IMR-90 (cell line): ENCODE results near the gene SLC35B2. TPM values are rescaled to one million over a fixed set of nuclear protein-coding genes. Genes with fewer than 3 reads are reported as not detected.
A peak's percentile ranks its signal among the peaks of the same experiment; 100 is the strongest.

Source experiments
- ATAC-seq: fragments of 200-7000 bp; cut with Tn5 transposase; 2 replicates; pipeline ENCODE4 v1.9.1; 2020; ENCODE audit warnings: low read depth, mild to moderate bottlenecking, moderate library complexity
- BruUV-seq: library from RNA; stranded (reverse); fragments of 400-500 nt; replicated peaks from 2 replicates; lab custom pipeline; 2021; lab: Mats Ljungman, UMichigan
- CTCF ChIA-PET: fragments of 300-600 bp; formaldehyde crosslinking; extraction: SDS; loops from one replicate; lab custom pipeline; 2021; ENCODE audit warnings: antibody characterized with exemption; lab: Yijun Ruan, JAX
- POLR2A ChIA-PET: fragments of 300-600 bp; sonication (Branson Sonifier 250); formaldehyde crosslinking; loops from one replicate; lab custom pipeline; 2022; ENCODE audit warnings: antibody characterized with exemption; ENCODE audit not compliant: unreplicated experiment; lab: Charles Lee
- DNase-seq: peaks from one replicate; pipeline ENCODE4 v3.0.0; 2013
- H2AFZ ChIP-seq: replicated peaks from 2 replicates; pipeline ENCODE3; 2013; ENCODE audit warnings: low read length, mild to moderate bottlenecking; ENCODE audit not compliant: poor library complexity
- H2AK5ac ChIP-seq: 2 replicates; pipeline ENCODE4 v1.6.1; 2013; ENCODE audit warnings: low read depth, low read length, inconsistent platforms
- H2AK9ac ChIP-seq: replicated peaks from 2 replicates; pipeline ENCODE3; 2013; ENCODE audit warnings: mild to moderate bottlenecking, low read depth, low read length, moderate library complexity; ENCODE audit not compliant: poor library complexity
- H2BK120ac ChIP-seq: 2 replicates; pipeline ENCODE4 v1.6.1; 2013; ENCODE audit warnings: low read depth, low read length, inconsistent platforms
- H2BK15ac ChIP-seq: 3 replicates; pipeline ENCODE4 v1.6.1; 2013; ENCODE audit warnings: low read depth, low read length, inconsistent platforms
- H2BK20ac ChIP-seq: 2 replicates; pipeline ENCODE4 v1.6.1; 2013; ENCODE audit warnings: low read depth, mild to moderate bottlenecking, inconsistent platforms, low read length, moderate library complexity
- H2BK5ac ChIP-seq: 2 replicates; pipeline ENCODE4 v1.6.1; 2013; ENCODE audit warnings: mild to moderate bottlenecking, low read depth, low read length, inconsistent platforms; ENCODE audit not compliant: poor library complexity, severe bottlenecking
- H3K14ac ChIP-seq: replicated peaks from 2 replicates; pipeline ENCODE4 v1.6.1; 2013; ENCODE audit warnings: low read depth, low read length, inconsistent platforms
- H3K18ac ChIP-seq: 2 replicates; pipeline ENCODE4 v1.6.1; 2013; ENCODE audit warnings: low read depth, low read length, control low read depth
- H3K23ac ChIP-seq: 2 replicates; pipeline ENCODE4 v1.6.1; 2013; ENCODE audit warnings: low read depth, low read length, inconsistent platforms
- H3K27ac ChIP-seq: 2 replicates; pipeline ENCODE4 v1.5.1; 2013; ENCODE audit warnings: mild to moderate bottlenecking, control low read depth, low read length; ENCODE audit not compliant: insufficient read depth
- H3K27me3 ChIP-seq: 2 replicates; pipeline ENCODE4 v1.6.1; 2013; ENCODE audit warnings: low read length; ENCODE audit not compliant: control insufficient read depth, insufficient read depth
- H3K36me3 ChIP-seq: 2 replicates; pipeline ENCODE4 v1.6.1; 2013; ENCODE audit warnings: low read length, mixed read lengths; ENCODE audit not compliant: control insufficient read depth, insufficient read depth
- H3K4ac ChIP-seq: 2 replicates; pipeline ENCODE4 v1.6.1; 2013; ENCODE audit warnings: low read depth, low read length, inconsistent platforms
- H3K4me1 ChIP-seq: 2 replicates; pipeline ENCODE4 v1.6.1; 2013; ENCODE audit warnings: low read length, mixed read lengths; ENCODE audit not compliant: control insufficient read depth, insufficient read depth
- H3K4me2 ChIP-seq: 2 replicates; pipeline ENCODE4 v1.6.1; 2013; ENCODE audit warnings: low read depth, mild to moderate bottlenecking, control low read depth, low read length, moderate library complexity
- H3K4me3 ChIP-seq: 2 replicates; pipeline ENCODE4 v1.5.1; 2013; ENCODE audit warnings: low read depth, mild to moderate bottlenecking, control low read depth, low read length, moderate library complexity; ENCODE audit not compliant: insufficient read depth
- H3K56ac ChIP-seq: 2 replicates; pipeline ENCODE4 v1.6.1; 2013; ENCODE audit warnings: low read length, inconsistent platforms; ENCODE audit not compliant: insufficient read depth; ENCODE audit errors: extremely low read depth
- H3K79me1 ChIP-seq, 2 experiments: 2 replicates each; pipeline ENCODE4 v1.6.1; 2013; ENCODE audit warnings: low read length in 2 of 2, inconsistent platforms in 1 of 2, low read depth in 1 of 2
- H3K9ac ChIP-seq: 2 replicates; pipeline ENCODE4 v1.6.1; 2013; ENCODE audit warnings: low read depth, low read length, control low read depth
- H3K9me1 ChIP-seq: 2 replicates; pipeline ENCODE4 v1.6.1; 2013; ENCODE audit warnings: low read length, inconsistent platforms; ENCODE audit not compliant: insufficient read depth
- H3K9me3 ChIP-seq: 2 replicates; pipeline ENCODE4 v1.6.1; 2013; ENCODE audit warnings: low read length; ENCODE audit not compliant: control insufficient read depth, insufficient read depth
- H4K20me1 ChIP-seq: 2 replicates; pipeline ENCODE4 v1.6.1; 2013; ENCODE audit warnings: low read length, inconsistent platforms; ENCODE audit not compliant: insufficient read depth
- H4K5ac ChIP-seq: 2 replicates; pipeline ENCODE4 v1.6.1; 2013; ENCODE audit warnings: mild to moderate bottlenecking, low read depth, low read length, control low read depth
- H4K8ac ChIP-seq, 2 experiments: 2 replicates each; pipeline ENCODE4 v1.6.1; 2013; ENCODE audit warnings: low read depth in 2 of 2, low read length in 2 of 2, control low read depth in 1 of 2, inconsistent platforms in 1 of 2
- H4K91ac ChIP-seq: 2 replicates; pipeline ENCODE4 v1.6.1; 2013; ENCODE audit warnings: low read depth, low read length, inconsistent platforms; ENCODE audit not compliant: insufficient read depth
- BHLHE40 ChIP-seq: fragments of 150-350 bp; IDR thresholded peaks from 2 replicates; pipeline ENCODE4 v1.6.1; 2016; ENCODE audit warnings: mild to moderate bottlenecking, low read depth, low read length
- CEBPB ChIP-seq: IDR thresholded peaks from 2 replicates; pipeline ENCODE4 v1.6.1; 2012; ENCODE audit warnings: low read depth, low read length, improper control_type of control experiment
- CHD1 ChIP-seq: IDR thresholded peaks from 2 replicates; pipeline ENCODE4 v1.6.1; 2012; ENCODE audit warnings: low read depth, low read length, improper control_type of control experiment
- FOS ChIP-seq: fragments of 150-350 bp; IDR thresholded peaks from 2 replicates; pipeline ENCODE4 v1.6.1; 2016; ENCODE audit warnings: low read depth, low read length
- MAFK ChIP-seq: IDR thresholded peaks from 2 replicates; pipeline ENCODE4 v1.6.1; 2012; ENCODE audit warnings: low read depth, low read length, improper control_type of control experiment
- MAZ ChIP-seq: IDR thresholded peaks from 2 replicates; pipeline ENCODE4 v1.6.1; 2012; ENCODE audit warnings: low read depth, mild to moderate bottlenecking, low read length, improper control_type of control experiment, moderate library complexity, borderline replicate concordance
- MXI1 ChIP-seq: IDR thresholded peaks from 2 replicates; pipeline ENCODE4 v1.6.1; 2012; ENCODE audit warnings: low read depth, mild to moderate bottlenecking, low read length, moderate library complexity, borderline replicate concordance
- NFE2L2 ChIP-seq: fragments of 150-350 bp; IDR thresholded peaks from 2 replicates; pipeline ENCODE4 v1.6.1; 2016; ENCODE audit warnings: low read depth, mild to moderate bottlenecking, low read length
- POLR2A ChIP-seq: IDR thresholded peaks from 2 replicates; pipeline ENCODE4 v1.6.1; 2012; ENCODE audit warnings: mild to moderate bottlenecking, low read depth, low read length
- RAD21 ChIP-seq: IDR thresholded peaks from 2 replicates; pipeline ENCODE4 v1.6.1; 2012; ENCODE audit warnings: low read length, improper control_type of control experiment
- RCOR1 ChIP-seq: IDR thresholded peaks from 2 replicates; pipeline ENCODE4 v1.6.1; 2012; ENCODE audit warnings: mild to moderate bottlenecking, low read length, improper control_type of control experiment; ENCODE audit not compliant: insufficient replicate concordance
- RFX5 ChIP-seq: IDR thresholded peaks from 2 replicates; pipeline ENCODE4 v1.8.0; 2012; ENCODE audit warnings: low read depth, mild to moderate bottlenecking, low read length, moderate library complexity
- SMC3 ChIP-seq: fragments of 150-350 bp; IDR thresholded peaks from 2 replicates; pipeline ENCODE4 v1.6.1; 2016; ENCODE audit warnings: low read depth, mild to moderate bottlenecking, antibody characterized with exemption, low read length, moderate library complexity
- WGBS, 2 experiments: methylation state at CpG; one replicate each; pipeline versions ENCODE4 v1.1.5 to v1.1.7; 2013; ENCODE audit warnings: missing lambda C conversion rate in 2 of 2; ENCODE audit not compliant: insufficient read length in 1 of 2; ENCODE audit errors: extremely low coverage in 2 of 2; 5-methylcytosine and 5-hydroxymethylcytosine counted together
- dilution Hi-C: fragments of 300-500 bp; cut with HindIII; formaldehyde crosslinking; loops from one replicate; pipeline ENCODE4 v1.14.3; 2018; ENCODE audit warnings: low sequenced_read_pairs; ENCODE audit not compliant: unreplicated experiment
- in situ Hi-C: fragments of 300-500 bp; cut with MboI; formaldehyde crosslinking; loops from 3 replicates; pipeline ENCODE4 v1.14.3; 2019; ENCODE audit warnings: low sequenced_read_pairs, inconsistent platforms, mixed read lengths
- intact Hi-C: fragments of 100-400 bp; cut with micrococcal nuclease; formaldehyde crosslinking; loops from 2 replicates; pipeline ENCODE4 v1.10.0; 2022
- polyA plus RNA-seq, 3 experiments: library from polyadenylated mRNA; depleted of rRNA; stranded (reverse); fragments of >200 nt; gene quantifications; 2 replicates each; pipeline ENCODE4 v1.2.3, GENCODE V29; 2012; ENCODE audit warnings: low replicate concordance in 1 of 3
- total RNA-seq: library from RNA; depleted of rRNA; stranded (reverse); fragments of >200 nt; gene quantifications from 2 replicates; pipeline ENCODE4 v1.2.3, GENCODE V29; 2012
- TF ChIP-seq, protein P1 (sequence below): fragments of 150-350 bp; IDR thresholded peaks from 2 replicates; pipeline ENCODE4 v1.6.1; 2017; ENCODE audit warnings: mild to moderate bottlenecking, antibody characterized with exemption, low read length, low read depth
- TF ChIP-seq, protein P2 (sequence below): conservative IDR thresholded peaks from 2 replicates; pipeline ENCODE4 v1.5.1; 2012; ENCODE audit warnings: mild to moderate bottlenecking, low read depth, low read length, improper control_type of control experiment
- TF ChIP-seq, protein P3 (sequence below): fragments of 150-350 bp; IDR thresholded peaks from 2 replicates; pipeline ENCODE4 v1.6.1; 2016; ENCODE audit warnings: low read depth, mild to moderate bottlenecking, low read length, moderate library complexity, borderline replicate concordance

The SLC35B2 gene
- total and polyA plus RNA-seq, 2 of the 4 experiments (the other 2 are of a cell fraction): 51.4 to 89.9 TPM

DNA sequence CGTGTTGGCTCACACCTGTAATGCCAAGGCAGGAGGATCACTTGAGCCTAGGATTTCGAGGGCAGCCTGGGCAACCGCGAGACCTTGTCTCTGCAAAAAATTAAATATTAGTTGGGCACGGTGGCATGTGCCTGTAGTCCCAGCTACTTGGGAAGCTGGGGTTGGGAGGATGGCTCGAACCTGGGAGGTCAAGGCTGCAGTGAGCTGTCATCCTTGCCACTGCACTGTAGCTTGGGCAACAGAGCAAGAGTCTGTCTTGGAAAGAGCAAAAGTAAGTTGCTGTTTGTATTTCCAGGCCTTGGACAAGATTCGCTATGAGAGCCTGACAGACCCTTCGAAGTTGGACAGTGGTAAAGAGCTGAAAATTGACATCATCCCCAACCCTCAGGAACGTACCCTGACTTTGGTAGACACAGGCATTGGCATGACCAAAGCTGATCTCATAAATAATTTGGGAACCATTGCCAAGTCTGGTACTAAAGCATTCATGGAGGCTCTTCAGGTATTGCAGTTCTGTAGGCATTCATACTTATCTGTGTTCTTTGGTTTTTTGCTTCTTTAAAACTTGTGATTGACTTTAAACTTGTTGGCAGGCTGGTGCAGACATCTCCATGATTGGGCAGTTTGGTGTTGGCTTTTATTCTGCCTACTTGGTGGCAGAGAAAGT is 8.1 kb downstream of the SLC35B2 start:
- Histone ChIP-seq H3K4me2 (no peak overlapping the region; the same call in 1 of the 2 replicates), H3K4me1 (peaks cover 5% of the 10 kb centered on the region), H2AK5ac (no peak overlapping the region), H3K4me3 (no peak overlapping the region), H4K20me1 (peaks cover 73% of the 10 kb centered on the region), H2BK5ac (no peak overlapping the region), H3K9ac (peak overlapping the region; percentile 9; the same call in 1 of the 2 replicates), H3K14ac (no peak overlapping the region), H2BK15ac (no peak overlapping the region), H3K18ac (no peak overlapping the region), H4K91ac (no peak overlapping the region), H2BK120ac (no peak overlapping the region), H3K4ac (no peak overlapping the region), H4K8ac (no peak overlapping the region), H3K79me1 (peaks cover 23 to 71% of the 10 kb centered on the region in 2 experiments), H2BK20ac (no peak overlapping the region), H3K56ac (no peak overlapping the region), H2AK9ac (no peak overlapping the region), H3K27me3 (no peaks in the 10 kb centered on the region), H3K23ac (peak overlapping the region; percentile 75), H3K9me3 (no peaks in the 10 kb centered on the region), H4K5ac (no peak overlapping the region), H3K9me1 (peaks cover 18% of the 10 kb centered on the region), H2AFZ (no peak overlapping the region), H3K36me3 (peaks cover 44% of the 10 kb centered on the region), H3K27ac (no peak overlapping the region)
- intact Hi-C loops: no loop called here
- ChIA-PET CTCF (no interaction called here), POLR2A (interaction anchor here (0.5 kb wide), 1 partner anchor 612 kb away, joined by 3 read pairs; no protein-coding TSS in a partner anchor)
- no peak for DNase-seq
- in situ Hi-C loops: no loop called here
- TF ChIP-seq NFE2L2 (no peak), RAD21 (no peak), RFX5 (no peak), SMC3 (no peak), MXI1 (no peak), BHLHE40 (no peak), POLR2A (no peak), FOS (no peak), CEBPB (no peak), MAFK (no peak), MAZ (no peak), CHD1 (no peak), RCOR1 (no peak)
- TF ChIP-seq, protein P1, sequence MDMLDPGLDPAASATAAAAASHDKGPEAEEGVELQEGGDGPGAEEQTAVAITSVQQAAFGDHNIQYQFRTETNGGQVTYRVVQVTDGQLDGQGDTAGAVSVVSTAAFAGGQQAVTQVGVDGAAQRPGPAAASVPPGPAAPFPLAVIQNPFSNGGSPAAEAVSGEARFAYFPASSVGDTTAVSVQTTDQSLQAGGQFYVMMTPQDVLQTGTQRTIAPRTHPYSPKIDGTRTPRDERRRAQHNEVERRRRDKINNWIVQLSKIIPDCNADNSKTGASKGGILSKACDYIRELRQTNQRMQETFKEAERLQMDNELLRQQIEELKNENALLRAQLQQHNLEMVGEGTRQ: no peak
- TF ChIP-seq, protein P2, sequence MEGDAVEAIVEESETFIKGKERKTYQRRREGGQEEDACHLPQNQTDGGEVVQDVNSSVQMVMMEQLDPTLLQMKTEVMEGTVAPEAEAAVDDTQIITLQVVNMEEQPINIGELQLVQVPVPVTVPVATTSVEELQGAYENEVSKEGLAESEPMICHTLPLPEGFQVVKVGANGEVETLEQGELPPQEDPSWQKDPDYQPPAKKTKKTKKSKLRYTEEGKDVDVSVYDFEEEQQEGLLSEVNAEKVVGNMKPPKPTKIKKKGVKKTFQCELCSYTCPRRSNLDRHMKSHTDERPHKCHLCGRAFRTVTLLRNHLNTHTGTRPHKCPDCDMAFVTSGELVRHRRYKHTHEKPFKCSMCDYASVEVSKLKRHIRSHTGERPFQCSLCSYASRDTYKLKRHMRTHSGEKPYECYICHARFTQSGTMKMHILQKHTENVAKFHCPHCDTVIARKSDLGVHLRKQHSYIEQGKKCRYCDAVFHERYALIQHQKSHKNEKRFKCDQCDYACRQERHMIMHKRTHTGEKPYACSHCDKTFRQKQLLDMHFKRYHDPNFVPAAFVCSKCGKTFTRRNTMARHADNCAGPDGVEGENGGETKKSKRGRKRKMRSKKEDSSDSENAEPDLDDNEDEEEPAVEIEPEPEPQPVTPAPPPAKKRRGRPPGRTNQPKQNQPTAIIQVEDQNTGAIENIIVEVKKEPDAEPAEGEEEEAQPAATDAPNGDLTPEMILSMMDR: no peak
- TF ChIP-seq, protein P3, sequence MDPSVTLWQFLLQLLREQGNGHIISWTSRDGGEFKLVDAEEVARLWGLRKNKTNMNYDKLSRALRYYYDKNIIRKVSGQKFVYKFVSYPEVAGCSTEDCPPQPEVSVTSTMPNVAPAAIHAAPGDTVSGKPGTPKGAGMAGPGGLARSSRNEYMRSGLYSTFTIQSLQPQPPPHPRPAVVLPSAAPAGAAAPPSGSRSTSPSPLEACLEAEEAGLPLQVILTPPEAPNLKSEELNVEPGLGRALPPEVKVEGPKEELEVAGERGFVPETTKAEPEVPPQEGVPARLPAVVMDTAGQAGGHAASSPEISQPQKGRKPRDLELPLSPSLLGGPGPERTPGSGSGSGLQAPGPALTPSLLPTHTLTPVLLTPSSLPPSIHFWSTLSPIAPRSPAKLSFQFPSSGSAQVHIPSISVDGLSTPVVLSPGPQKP: no peak
- no peak for ATAC-seq
- 83% methylated on average over 2 of the region's 9 CpGs; no CpG with 5 or more reads in 1 of the 2 experiments for WGBS, 2 experiments
- BruUV-seq: no TSS peak
- dilution Hi-C loops: no loop called here
